G401 (cell line): Measurements from ENCODE around the gene TMEM184A. TPM values are rescaled to one million over a fixed set of nuclear protein-coding genes. Genes with fewer than 3 reads are reported as not detected.

Experiments used
- DNase-seq: peaks from one replicate; pipeline ENCODE4 v3.0.0-alpha.2; 2015; ENCODE audit warnings: low spot score
- in situ Hi-C: cut with HindIII; loops from 2 replicates; pipeline ENCODE4 v1.10.0; 2016; ENCODE audit warnings: low sequenced_read_pairs, mixed read lengths
- total RNA-seq: library from RNA; depleted of rRNA; stranded (reverse); fragments of >200 nt; shearing (Covaris generic); gene quantifications from 2 replicates; pipeline ENCODE4 v1.2.3, GENCODE V29; 2014; rRNA removed

TMEM184A gene
- total RNA-seq, 1 experiment from 2014 or later = 1.8 TPM

DNA sequence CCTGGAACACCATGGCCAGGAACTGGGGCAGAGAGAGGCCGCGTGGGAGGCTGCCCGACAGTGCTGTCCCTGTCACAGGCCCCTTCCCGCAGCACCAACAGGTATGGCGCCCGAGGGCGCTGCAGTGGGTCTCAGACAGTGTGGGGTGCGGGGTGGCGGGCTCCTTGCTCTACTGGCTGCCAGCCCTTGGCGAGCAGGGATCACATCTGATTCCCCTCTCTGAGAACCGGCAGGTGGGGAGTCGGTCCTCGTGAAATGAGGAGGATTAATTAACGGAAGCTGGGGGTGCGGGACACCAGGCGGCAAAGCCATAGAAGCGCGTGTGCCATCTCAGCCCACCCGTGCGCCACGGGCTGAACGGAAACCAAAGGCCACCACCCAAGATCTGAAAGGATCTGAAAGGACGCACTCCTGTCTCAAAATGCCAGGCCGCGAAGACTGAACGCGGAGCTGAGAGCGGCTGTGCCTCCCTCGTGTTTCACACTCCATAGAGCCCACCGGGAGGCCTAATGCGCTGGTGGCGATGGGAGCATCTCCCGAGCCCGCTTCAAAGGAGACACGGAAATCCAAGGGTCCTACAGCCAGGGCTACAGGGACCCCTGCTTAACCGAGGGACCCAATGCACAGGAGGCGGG lies 58.6 kb downstream of the TMEM184A start:
- in situ Hi-C loops = no loop called here
- DNase-seq = no peak

DNA sequence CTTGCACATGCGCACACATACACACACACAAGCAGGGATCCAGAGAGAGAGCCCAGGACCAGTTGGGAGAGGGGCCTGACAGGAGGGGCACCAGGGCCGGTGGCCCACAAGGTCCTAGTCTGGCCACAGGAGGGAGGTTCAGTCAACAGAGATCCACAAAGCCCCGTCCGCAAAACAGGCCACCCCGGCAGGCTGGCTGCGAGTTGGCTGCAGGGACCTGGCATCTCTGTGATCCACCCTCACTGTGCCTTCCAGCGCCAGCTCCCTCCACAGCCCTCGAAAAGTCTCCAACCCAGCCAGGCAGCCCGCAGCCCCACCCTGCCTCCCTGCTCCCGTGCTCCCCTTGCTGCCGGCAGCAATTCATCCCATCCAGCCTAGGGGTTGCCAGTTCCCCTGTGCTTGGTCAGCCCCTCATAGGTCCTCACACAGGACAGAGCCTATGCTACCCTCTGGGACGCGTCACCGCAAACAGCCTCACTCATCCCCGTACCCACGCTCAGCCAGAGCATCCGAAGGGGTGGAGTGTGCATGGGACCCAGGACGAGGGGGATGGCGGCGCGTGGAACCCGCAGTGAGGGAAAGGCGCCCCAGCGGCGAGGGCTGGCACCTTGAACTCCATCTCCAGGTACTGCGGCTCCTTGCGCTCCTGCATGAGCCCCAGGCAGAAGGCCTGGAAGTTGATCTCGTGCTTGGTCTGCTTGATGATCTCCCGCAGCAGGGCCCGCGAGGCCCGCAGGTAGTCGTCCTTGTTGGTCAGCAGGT lies 59.3 kb downstream of the TMEM184A start:
- no peak for DNase-seq
- in situ Hi-C loops = no loop called here

DNA sequence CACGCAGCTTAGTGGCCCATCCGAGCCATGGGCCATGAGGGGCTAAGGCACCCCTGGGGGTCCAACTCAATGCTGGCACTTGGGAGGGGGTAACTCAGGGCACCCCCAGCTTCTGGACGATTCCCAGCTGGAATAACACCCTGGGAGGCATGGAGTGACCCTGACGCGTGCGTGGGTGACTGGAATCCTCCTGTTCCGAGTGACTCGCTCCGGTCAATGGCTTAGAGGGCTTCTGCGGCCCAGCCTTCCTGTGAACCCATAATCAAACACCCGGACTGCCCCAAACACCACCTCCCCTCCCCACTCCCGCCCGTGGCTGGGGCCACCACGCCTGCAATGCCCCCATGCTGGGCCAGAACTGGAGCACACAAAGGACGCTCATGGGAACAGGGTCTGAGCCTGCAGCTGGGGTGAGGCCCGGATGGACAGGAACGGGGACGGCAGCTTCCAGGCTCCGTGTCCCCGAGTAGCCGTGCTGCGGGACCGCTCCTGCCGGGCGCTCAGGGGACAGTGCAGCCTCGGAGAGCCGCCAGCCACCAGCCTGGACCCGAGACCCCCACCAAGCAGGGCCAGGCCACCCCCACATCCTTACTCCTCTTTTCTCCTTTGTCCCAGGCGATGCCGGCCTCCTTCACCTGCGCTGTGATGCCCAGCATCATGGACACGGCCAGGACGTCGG lies 60.3 kb downstream of the TMEM184A start:
- in situ Hi-C loops = no loop called here
- no peak for DNase-seq

DNA sequence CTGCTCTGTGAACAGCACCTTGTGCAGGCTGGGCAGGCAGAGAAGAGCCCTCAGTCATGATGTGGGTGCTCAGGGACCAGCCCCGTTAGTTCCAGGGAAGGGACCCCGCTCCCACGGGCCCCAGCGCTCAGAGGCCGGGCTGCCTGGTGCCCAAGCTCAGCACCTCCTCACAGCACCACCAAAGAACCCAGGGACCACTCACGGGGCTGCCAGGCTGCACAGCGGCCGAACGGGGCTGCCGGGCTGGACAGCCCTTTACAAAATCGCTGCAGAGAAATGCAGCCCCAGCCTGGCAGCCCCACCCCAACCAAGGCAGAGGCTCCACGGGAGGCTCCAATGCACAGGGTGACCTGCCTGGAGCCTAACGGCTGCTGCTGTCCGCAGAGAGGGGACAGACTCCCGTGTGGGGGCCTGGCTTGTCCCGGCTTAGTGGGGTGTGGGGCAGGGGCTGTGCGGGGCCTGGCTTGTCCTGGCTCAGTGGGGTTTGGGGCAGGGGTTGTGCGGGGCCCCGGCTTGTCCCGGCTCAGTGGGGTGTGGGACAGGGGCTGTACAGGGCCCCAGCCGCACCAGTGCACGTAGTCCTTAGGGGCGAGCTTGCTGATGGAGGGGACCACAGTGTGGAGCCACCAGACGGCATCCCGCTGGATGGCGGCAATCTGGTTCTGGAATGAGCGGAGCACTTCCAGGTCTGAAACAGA lies 61.0 kb downstream of the TMEM184A start:
- DNase-seq = no peak
- in situ Hi-C loops = no loop called here

DNA sequence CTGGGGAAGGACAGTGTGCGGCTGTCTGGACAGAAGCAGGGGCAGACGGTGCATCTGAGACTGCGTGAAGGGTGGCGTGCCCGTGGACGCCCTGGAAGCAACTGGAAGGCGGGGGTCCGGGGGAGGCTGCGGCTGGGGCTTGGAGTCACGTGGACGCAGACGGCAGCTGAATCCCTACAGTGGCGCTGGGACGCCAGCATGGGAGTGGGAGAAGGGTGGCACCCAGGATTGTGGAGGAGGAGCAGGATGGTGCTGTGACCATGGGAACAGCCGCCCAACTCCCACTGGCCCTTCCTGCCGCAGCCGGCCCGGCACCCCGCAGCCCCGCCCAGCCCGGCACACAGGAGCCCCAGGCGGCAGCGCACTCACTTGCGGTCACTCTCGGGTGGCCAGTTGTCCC lies 61.6 kb downstream of the TMEM184A start:
- in situ Hi-C loops = no loop called here
- no peak for DNase-seq

DNA sequence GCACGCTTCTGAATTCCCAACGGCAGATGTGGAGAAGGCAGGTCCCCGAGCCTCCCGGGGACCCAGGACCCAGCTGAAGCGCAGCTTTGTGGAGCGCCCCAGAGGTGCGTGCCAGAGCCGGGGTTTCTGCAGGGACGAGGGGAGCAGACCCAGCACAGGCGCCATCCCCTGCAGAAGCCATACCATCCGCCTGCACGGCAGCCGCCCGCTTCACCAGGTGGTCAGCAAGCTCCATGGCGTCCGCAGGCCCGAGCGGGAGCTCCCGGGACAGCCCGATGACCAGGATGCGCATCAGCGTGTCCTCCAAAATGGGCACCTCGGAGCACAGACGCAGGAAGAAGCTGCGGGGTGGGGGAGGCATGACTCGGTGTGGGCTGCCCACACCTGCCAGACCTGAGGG lies 62.4 kb downstream of the TMEM184A start:
- no peak for DNase-seq
- in situ Hi-C loops = no loop called here

DNA sequence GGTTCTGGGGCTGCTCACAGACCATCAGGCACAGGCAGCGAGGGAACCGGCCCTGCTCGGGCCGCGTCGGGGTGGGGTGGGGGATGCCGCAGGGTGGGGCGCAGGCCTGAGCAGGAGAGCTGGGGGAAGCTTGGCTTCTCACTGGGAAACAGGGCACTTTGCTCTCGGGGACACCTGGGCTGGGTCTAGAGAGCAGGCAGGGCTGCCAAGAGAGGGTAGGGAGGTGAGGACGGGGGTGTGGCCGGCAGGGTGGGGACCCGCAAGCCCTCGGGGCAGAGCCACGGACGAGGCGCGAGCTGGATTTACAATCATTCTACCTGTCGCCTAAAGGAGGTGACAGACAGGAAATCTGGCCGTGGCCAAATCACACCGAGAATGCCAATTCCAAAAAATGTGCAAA lies 62.9 kb downstream of the TMEM184A start:
- no peak for DNase-seq
- in situ Hi-C loops = no loop called here

DNA sequence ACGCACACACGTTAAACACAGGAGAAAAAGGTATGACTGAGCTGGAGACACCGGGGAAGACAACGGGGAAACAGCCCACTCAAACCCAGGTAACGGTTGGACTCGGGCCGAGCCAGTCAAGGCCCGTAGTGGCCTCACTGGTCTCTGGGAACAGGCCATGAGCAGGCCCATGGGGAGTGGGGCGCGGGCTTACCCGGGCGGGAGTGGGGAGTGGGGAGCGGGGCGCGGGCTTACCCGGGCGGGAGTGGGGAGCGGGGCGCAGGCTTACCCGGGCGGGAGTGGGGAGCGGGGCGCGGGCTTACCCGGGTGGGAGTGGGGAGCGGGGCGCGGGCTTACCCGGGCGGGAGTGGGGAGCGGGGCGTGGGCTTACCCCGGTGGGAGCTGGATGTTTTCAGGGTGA lies 63.4 kb downstream of the TMEM184A start:
- DNase-seq = no peak
- in situ Hi-C loops = no loop called here

Other genes with a start within 250 kb of the TMEM184A start
- 12.3 and 13.0 TPM in 2 replicates for gene MICALL2, start 96.7 kb downstream of the TMEM184A start, total RNA-seq
- gene INTS1, start 51.8 kb downstream of the TMEM184A start, total RNA-seq = 96.8 and 104 TPM in 2 replicates
- 12.6 and 16.7 TPM in 2 replicates for gene MAFK, start 25.5 kb downstream of the TMEM184A start, total RNA-seq
- 97.4 and 104 TPM in 2 replicates for gene PSMG3, start 13.8 kb upstream of the TMEM184A start, total RNA-seq
- 7.6 and 22.2 TPM in 2 replicates for gene ELFN1, start 114.1 kb upstream of the TMEM184A start, total RNA-seq